T-cell (primary cell): ENCODE data around the gene METTL17. TPM values are rescaled to one million over a fixed set of nuclear protein-coding genes. Genes with fewer than 3 reads are reported as not detected.
A peak's percentile ranks its signal among the peaks of the same experiment; 100 is the strongest.
"Not testable (repeated sequence)": the region's sequence is repeated elsewhere in the genome, so short reads cannot be mapped to it uniquely, and the experiment has no call there.

ENCODE experiments used
- ATAC-seq, 4 experiments: fragments of 200-7000 bp in 3 of 4; fragments of 150-1000 bp in 1 of 4; cut with Tn5 transposase; replicated peaks in 1 of 4; 1 replicate in 3 of 4; 2 replicates in 1 of 4; pipeline ENCODE4 v1.10.0; 2021; ENCODE audit warnings: moderate library complexity in 3 of 4, mild to moderate bottlenecking in 2 of 4, moderate number of reproducible peaks in 1 of 4
- CTCF ChIA-PET, 2 donors: fragments of 300-600 bp; sonication (Branson Sonifier 250); formaldehyde crosslinking; loops; one replicate each; lab custom pipeline; 2022; ENCODE audit warnings: antibody characterized with exemption in 2 of 2; lab: Charles Lee
- POLR2A ChIA-PET, 2 donors: fragments of 300-600 bp; sonication (Branson Sonifier 250); formaldehyde crosslinking; loops; one replicate each; lab custom pipeline; 2022; ENCODE audit warnings: antibody characterized with exemption in 2 of 2; lab: Charles Lee
- DNase-seq, 35 experiments: peaks; one replicate each; pipeline versions ENCODE4 v3.0.0 to v3.0.0-alpha.2; 2013 to 2023
- H3K27ac ChIP-seq: one replicate; pipeline ENCODE4 v1.5.1; 2013; ENCODE audit warnings: low read length
- H3K27me3 ChIP-seq, 2 experiments: replicated peaks in 1 of 2; 1 replicate in 1 of 2; 2 replicates in 1 of 2; pipeline versions ENCODE4 v1.6.1 to v1.7.0; 2013; ENCODE audit warnings: low read length in 1 of 2, mixed read lengths in 1 of 2; ENCODE audit not compliant: control insufficient read depth in 2 of 2, insufficient read depth in 2 of 2; ENCODE audit errors: extremely low read depth in 1 of 2
- H3K36me3 ChIP-seq, 2 donors: 1 replicate in 1 of 2; 2 replicates in 1 of 2; pipeline versions ENCODE4 v1.6.1 to v1.7.0; 2013; ENCODE audit warnings: low read length in 1 of 2; ENCODE audit not compliant: control insufficient read depth in 2 of 2, insufficient read depth in 1 of 2; ENCODE audit errors: extremely low read depth in 1 of 2
- H3K4me1 ChIP-seq, 2 experiments: 1 replicate in 1 of 2; 2 replicates in 1 of 2; pipeline versions ENCODE4 v1.6.1 to v1.7.0; 2013; ENCODE audit warnings: low read length in 2 of 2, mixed read lengths in 1 of 2; ENCODE audit not compliant: insufficient read depth in 2 of 2, control insufficient read depth in 1 of 2; ENCODE audit errors: extremely low read depth in 1 of 2
- H3K4me3 ChIP-seq, 2 donors: 1 replicate in 1 of 2; 2 replicates in 1 of 2; pipeline versions ENCODE4 v1.5.1 to v1.7.0; 2013; ENCODE audit warnings: mild to moderate bottlenecking in 2 of 2, low read length in 1 of 2, moderate library complexity in 1 of 2; ENCODE audit not compliant: control insufficient read depth in 1 of 2; ENCODE audit errors: extremely low read depth in 1 of 2
- H3K9me3 ChIP-seq: 2 replicates; pipeline ENCODE4 v1.7.0; 2013
- H3K27ac Mint-ChIP-seq, 2 donors: one replicate each; pipeline ENCODE4 v1.8.0; 2020 to 2021; ENCODE audit warnings: mild to moderate bottlenecking in 2 of 2, mixed read lengths in 2 of 2
- H3K27me3 Mint-ChIP-seq, 2 donors: one replicate each; pipeline ENCODE4 v1.8.0; 2021 to 2022; ENCODE audit warnings: mixed read lengths in 2 of 2
- H3K36me3 Mint-ChIP-seq: one replicate; pipeline ENCODE4 v1.8.0; 2021; ENCODE audit warnings: mixed read lengths
- H3K4me1 Mint-ChIP-seq, 3 donors: one replicate each; pipeline ENCODE4 v1.8.0; 2020 to 2022; ENCODE audit warnings: mixed read lengths in 3 of 3, mild to moderate bottlenecking in 1 of 3
- H3K4me3 Mint-ChIP-seq, 3 donors: one replicate each; pipeline ENCODE4 v1.8.0; 2020 to 2022; ENCODE audit warnings: mild to moderate bottlenecking in 3 of 3, mixed read lengths in 3 of 3, moderate library complexity in 3 of 3
- H3K9me3 Mint-ChIP-seq, 3 donors: one replicate each; pipeline ENCODE4 v1.8.0; 2020 to 2022; ENCODE audit warnings: mixed read lengths in 3 of 3
- WGBS: methylation state at CpG from one replicate; pipeline ENCODE4 v1.1.5; 2013; ENCODE audit warnings: missing lambda C conversion rate; ENCODE audit not compliant: insufficient coverage; 5-methylcytosine and 5-hydroxymethylcytosine counted together
- total RNA-seq, 35 experiments: library from RNA in 6 of 35; stranded (reverse) in 6 of 35; fragments of 120-200 nt in 1 of 35; gene quantifications; one replicate each; pipeline versions ENCODE4 v1.2.1 to v1.2.4 and lab custom pipeline; 2013 to 2026

The METTL17 gene
- total RNA-seq, 5 donors from 2014 or later (not counting 1 experiment from before 2014, with no cell fraction given), result 80.4 to 112 (median 99.0) TPM

- no peaks in the 10 kb centered on the region for H3K4me1 ChIP-seq
- POLR2A ChIA-PET, result interaction anchor here in 1 of 2 donors (0.9 kb wide), 1 partner anchor 13 kb away, joined by 3 read pairs; no protein-coding TSS in a partner anchor
- Mint-ChIP-seq H3K9me3 (no peaks in the 10 kb centered on the region), H3K36me3 (no peaks in the 10 kb centered on the region), H3K4me1 (no peaks in the 10 kb centered on the region), H3K27ac (no peak overlapping the region), H3K4me3 (no peak overlapping the region), H3K27me3 (peaks cover 3% of the 10 kb centered on the region in 2 donors)
- peaks cover 0 to 8% of the 10 kb centered on the region in 2 experiments for H3K27me3 ChIP-seq
- no peak for ATAC-seq
- CTCF ChIA-PET, result interaction anchor here (0.6 to 2.3 kb wide), 2 partner anchors 22 kb away, joined by 3 to 10 read pairs; no protein-coding TSS in a partner anchor
- H3K27ac ChIP-seq, result no peak overlapping the region
- no peaks in the 10 kb centered on the region for H3K36me3 ChIP-seq
- DNase-seq, result no peak
- WGBS, result 80% methylated on average over 1 of the region's 3 CpGs
- no peaks in the 10 kb centered on the region for H3K9me3 ChIP-seq
- no peak overlapping the region for H3K4me3 ChIP-seq
These were observed 47.4 kb downstream of the METTL17 start for GRCh38 chr14:21037156-21037555.

DNA sequence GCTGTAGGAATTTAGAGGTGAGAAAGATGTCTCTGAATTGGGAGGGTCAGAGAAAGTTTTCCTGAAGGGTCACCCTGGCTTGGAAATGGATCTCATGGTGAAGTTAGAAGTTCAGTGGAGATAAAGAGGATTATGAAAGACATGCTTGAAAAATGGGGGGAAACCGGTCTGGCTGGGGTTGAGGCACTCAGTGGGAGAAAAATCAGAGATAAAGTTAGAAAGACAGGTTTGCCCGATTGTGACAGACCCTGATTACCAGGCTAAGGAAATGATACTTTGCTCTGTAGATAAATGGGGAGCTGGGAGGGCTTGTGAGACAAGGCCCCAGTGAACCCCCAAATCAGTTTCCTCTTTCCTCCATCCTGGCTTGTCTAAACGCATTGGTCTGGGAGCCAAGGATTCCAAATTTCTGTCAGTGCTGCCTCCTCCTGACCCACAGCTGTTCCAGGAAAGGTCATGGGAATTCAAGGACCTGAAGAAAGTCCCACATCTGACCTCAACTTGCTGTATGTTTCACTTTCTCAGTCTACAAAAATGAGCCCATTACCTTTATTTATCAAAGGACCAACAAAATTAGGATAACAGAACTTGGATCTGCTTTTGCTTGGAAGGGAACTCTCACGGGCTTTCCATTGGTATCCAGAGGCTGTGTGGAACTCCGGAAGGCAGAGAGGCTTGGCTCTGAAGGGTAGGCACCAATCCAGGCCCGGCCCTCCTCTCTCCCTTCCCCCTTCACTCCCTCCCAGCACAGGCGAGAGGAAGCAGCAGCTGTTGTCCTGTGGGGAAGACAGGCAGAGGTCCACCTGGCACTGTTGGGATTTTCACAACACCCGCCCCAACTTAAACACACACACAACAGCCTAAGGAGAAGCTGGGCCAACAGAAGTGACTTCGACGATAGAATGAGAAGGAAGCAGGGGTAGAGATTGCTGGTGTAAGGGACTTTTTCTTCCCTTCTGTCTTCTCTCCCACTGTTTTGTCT is 49.0 kb downstream of the METTL17 start:
- Histone ChIP-seq H3K4me3 (no peak overlapping the region), H3K27me3 (peaks cover 0 to 13% of the 10 kb centered on the region in 2 experiments), H3K4me1 (no peaks in the 10 kb centered on the region), H3K9me3 (no peaks in the 10 kb centered on the region), H3K27ac (no peak overlapping the region), H3K36me3 (no peaks in the 10 kb centered on the region)
- ChIA-PET CTCF (interaction anchor here (3.7 to 6.6 kb wide), 2 partner anchors 22 to 23 kb away, joined by 47 to 53 read pairs; no protein-coding TSS in a partner anchor), POLR2A (interaction anchor here (0.6 to 1.3 kb wide), 2 partner anchors 24 to 26 kb away, joined by 4 to 6 read pairs; no protein-coding TSS in a partner anchor)
- Mint-ChIP-seq H3K9me3 (no peaks in the 10 kb centered on the region), H3K27ac (no peak overlapping the region), H3K36me3 (no peaks in the 10 kb centered on the region), H3K4me3 (no peak overlapping the region), H3K27me3 (peaks cover 3 to 9% of the 10 kb centered on the region in 2 donors), H3K4me1 (peaks cover 0 to 4% (median 0%) of the 10 kb centered on the region in 3 donors)
- 87% methylated on average over 4 of the region's 10 CpGs for WGBS
- ATAC-seq (no peak), DNase-seq (no peak)

DNA sequence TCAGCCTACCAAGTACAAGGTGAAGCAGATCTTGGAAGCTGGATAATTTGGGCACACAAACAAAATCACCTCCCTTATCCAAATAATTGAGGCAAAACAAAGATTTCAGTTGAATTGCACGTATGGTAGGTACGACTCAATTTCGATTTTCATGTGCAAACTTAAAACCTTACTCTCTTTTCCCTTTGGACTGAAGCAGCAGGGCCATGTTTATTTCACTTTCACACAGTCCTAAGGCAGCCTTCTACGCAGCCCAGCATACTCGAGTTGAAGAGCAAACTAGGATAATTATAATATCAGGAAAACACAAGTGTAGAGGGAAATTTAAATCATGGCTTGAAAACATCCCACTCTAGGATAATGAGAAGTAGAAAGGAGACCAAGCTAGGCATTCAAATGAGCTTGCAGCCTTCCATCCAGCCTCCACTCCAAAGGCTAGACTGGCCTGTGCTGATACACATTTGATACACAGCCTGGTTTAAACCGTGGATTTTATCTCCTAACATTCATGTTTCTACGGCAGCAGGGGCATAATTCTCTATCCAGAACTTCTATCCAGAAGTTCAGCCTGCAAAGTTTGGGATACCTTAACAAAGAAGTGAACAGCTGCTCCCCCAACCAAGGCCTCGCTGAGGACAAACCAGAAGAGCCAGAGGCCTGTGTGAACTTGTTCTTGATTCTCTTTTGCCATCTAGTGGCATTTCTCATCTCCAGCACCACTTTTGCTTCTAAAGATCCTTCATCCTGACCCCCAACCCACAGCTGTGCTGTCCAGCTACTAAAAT is 50.0 kb downstream of the METTL17 start:
- H3K27ac ChIP-seq, result no peak overlapping the region
- ChIA-PET POLR2A (interaction anchor here in 1 of 2 donors (1.3 kb wide), 1 partner anchor 25 kb away, joined by 4 read pairs; no protein-coding TSS in a partner anchor), CTCF (interaction anchor here (0.8 to 6.6 kb wide), 6 partner anchors 23 to 65 kb away, joined by 3 to 53 read pairs (median 5); no protein-coding TSS in a partner anchor)
- Mint-ChIP-seq H3K4me1 (peaks cover 8 to 13% (median 8%) of the 10 kb centered on the region in 3 donors), H3K4me3 (no peak overlapping the region), H3K9me3 (no peaks in the 10 kb centered on the region), H3K27ac (peak overlapping the region in 1 of 2 donors; percentile 22), H3K27me3 (peaks cover 5 to 13% of the 10 kb centered on the region in 2 donors), H3K36me3 (no peaks in the 10 kb centered on the region)
- peaks cover 0 to 12% of the 10 kb centered on the region in 2 experiments for H3K27me3 ChIP-seq
- H3K4me1 ChIP-seq, result peaks cover 0 to 8% of the 10 kb centered on the region in 2 experiments
- DNase-seq (peak in 12 of 35 experiments; percentile 6 to 68 (median 16)), ATAC-seq (peak; percentile 67 to 81 (median 76))
- H3K4me3 ChIP-seq, result no peak overlapping the region
- WGBS, result 64% methylated on average over 4 of the region's 8 CpGs
- no peaks in the 10 kb centered on the region for H3K9me3 ChIP-seq
- H3K36me3 ChIP-seq, result no peaks in the 10 kb centered on the region

DNA sequence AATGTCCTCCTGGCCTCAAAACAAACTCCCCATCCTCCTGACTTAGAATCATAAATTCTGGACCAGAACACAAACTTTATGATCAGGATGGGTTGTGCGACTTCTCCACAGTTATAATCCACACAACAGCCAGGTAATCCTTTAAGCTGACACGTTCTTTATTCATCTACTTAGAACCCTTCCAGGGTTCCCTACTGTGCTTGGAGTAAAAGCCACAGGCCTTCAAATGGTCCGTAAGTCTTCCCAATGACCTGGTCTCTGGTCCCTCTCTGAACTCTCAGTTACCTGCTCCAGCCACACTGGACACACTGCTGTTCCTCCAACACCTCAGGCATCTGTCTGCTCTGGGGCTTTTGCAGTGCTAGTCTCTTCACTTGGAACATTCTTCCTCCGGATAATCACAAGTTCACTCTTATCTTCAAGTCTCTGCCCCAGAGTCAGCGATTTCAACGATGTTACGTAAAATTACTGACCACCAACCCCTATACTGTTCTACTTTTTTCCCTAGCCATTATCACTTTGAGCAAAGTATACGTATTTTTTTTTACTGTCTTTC is 50.7 kb downstream of the METTL17 start:
- Histone ChIP-seq H3K9me3 (no peaks in the 10 kb centered on the region), H3K27me3 (peaks cover 0 to 12% of the 10 kb centered on the region in 2 experiments), H3K4me3 (no peak overlapping the region), H3K4me1 (peaks cover 0 to 8% of the 10 kb centered on the region in 2 experiments), H3K27ac (no peak overlapping the region), H3K36me3 (no peaks in the 10 kb centered on the region)
- ChIA-PET POLR2A (no interaction called here), CTCF (interaction anchor here (0.8 to 6.6 kb wide), 7 partner anchors 24 to 182 kb away, joined by 3 to 53 read pairs (median 4); no protein-coding TSS in a partner anchor)
- H3K27me3 Mint-ChIP-seq, result peaks cover 8 to 20% of the 10 kb centered on the region in 2 donors
- H3K9me3 Mint-ChIP-seq, result no peaks in the 10 kb centered on the region
- ATAC-seq, result no peak
- peak overlapping the region in 1 of 2 donors; percentile 22 for H3K27ac Mint-ChIP-seq
- peaks cover 9 to 16% (median 10%) of the 10 kb centered on the region in 3 donors for H3K4me1 Mint-ChIP-seq
- 91% methylated on average over 7 of the region's 8 CpGs for WGBS
- H3K4me3 Mint-ChIP-seq, result no peak overlapping the region
- no peaks in the 10 kb centered on the region for H3K36me3 Mint-ChIP-seq
- no peak for DNase-seq

- ATAC-seq, H3K4me3 ChIP-seq, POLR2A ChIA-PET, H3K4me1 ChIP-seq, H3K36me3 Mint-ChIP-seq, H3K36me3 ChIP-seq, H3K27ac ChIP-seq, H3K9me3 ChIP-seq, H3K4me3 Mint-ChIP-seq, H3K9me3 Mint-ChIP-seq, H3K27ac Mint-ChIP-seq, DNase-seq: not testable (repeated sequence)
- CTCF ChIA-PET, result interaction anchor here (0.8 to 6.6 kb wide), 6 partner anchors 25 to 183 kb away, joined by 3 to 53 read pairs (median 5); no protein-coding TSS in a partner anchor
- Mint-ChIP-seq H3K4me1 (peaks cover 9 to 16% (median 10%) of the 10 kb centered on the region in 3 donors), H3K27me3 (peaks cover 8 to 22% of the 10 kb centered on the region in 2 donors)
- WGBS, result 50% methylated on average over 2 of the region's 3 CpGs
- peaks cover 0 to 12% of the 10 kb centered on the region in 2 experiments for H3K27me3 ChIP-seq
These were observed 51.2 kb downstream of the METTL17 start for GRCh38 chr14:21040941-21041340.
